NCI-H128 (cell line): ENCODE results near the gene CHST13.

Experiments used
- DNase-seq: peaks from one replicate; lab custom pipeline; 2025; ENCODE audit not compliant: unreplicated experiment; lab: John Stamatoyannopoulos, UW

Gene CHST13

DNA sequence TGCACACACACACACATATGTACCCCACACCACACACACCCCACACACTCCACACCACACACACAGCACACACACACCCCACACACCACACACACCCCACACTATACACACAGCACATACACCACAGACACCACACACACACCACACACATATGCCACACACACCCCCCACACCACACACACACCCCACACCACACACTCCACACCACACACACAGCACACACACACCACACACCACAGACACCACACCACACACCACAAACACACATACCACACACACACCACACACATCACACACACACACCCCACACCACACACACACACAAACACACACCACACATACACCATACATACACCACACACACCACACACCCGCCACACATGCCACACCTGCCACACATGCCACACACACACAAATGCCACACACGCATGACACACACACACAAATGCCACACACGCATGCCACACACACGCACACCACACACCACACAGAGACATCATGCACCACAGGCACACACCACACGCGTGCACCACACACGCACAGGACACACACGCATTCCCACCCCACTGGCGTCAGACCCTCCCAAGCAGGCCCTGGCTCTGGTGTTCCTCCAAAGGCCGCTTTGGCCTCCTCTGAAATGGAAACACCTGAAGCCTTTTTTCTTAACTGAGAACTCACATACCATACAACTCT, 15.7 kb downstream of the CHST13 start:
- no peak for DNase-seq

DNA sequence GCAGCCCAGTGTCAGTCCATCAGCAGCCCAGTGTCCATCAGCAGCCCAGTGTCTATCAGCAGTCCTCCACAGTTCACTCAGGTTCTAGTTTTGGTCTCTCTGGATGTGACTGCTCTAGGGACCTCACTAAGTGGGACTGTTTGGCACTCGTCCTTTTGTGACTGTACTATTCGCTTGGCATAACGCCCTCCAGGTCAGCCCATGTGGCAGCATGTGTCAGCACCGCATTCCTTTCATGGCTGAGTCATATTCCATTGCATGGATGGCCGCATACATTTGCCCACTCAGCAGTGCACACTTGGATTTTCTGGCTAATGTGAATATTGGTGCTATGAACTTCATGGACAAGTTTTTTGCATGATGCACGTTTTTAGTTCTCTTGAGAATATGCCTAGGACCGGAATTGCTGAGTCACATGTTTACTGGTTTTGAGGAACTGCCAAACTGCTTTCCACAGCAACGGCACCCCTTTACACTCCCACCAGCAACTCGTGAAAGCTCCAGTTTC, 16.4 kb downstream of the CHST13 start:
- DNase-seq: no peak

DNA sequence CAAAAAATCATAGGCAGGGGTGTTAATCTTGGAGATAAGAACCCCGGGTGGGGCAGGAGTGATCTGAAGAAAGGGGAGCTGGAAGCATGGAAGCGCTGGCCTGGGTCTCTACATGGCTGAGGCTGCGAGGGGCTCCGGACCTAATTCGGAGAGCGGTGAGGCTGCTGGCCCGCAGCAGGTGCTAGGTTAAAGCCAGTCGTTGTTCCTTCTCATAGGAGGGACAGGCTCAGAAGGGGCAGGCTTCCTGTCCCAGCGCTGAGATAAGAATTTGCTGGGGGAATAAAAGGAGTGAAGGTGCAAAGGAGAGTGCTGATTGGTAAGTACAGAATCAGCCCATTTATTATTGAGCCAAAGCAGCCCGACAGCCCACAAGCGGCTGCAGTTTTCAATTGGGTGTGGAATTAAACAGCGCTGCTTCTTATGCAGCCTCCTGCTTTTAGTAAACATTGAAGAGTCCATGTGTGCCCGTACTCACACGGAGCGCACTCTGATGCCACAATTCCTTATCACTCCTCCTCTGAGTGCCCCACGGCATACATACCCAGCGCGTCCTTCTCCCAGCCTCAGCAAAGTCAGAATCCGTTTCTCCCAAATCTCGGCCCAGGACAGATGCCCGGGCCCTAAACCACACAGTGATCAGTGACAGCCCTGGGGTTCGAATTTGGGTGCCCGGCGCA, 17.1 kb downstream of the CHST13 start:
- no peak for DNase-seq

DNA sequence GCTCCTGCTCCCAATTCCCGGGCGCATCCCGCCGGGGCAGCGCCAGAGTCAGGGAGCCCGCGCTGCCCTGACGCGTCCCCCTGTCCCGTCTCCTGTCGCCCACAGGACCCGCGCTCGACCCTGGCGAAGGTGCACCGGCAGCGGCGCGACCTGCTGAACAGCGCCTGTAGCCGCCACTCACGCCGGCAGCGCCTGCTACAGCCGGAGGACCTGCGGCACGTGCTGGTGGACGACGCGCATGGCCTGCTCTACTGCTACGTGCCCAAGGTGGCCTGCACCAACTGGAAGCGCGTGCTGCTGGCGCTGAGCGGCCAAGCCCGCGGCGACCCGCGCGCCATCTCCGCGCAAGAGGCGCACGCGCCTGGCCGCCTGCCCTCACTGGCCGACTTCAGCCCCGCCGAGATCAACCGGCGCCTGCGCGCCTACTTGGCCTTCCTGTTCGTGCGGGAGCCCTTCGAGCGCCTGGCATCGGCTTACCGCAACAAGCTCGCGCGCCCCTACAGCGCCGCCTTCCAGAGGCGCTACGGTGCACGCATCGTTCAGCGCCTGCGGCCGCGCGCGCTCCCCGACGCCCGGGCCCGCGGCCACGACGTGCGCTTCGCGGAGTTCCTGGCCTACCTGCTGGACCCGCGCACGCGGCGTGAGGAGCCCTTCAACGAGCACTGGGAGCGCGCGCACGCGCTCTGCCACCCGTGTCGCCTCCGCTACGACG, 17.8 kb downstream of the CHST13 start:
- DNase-seq: no peak

DNA sequence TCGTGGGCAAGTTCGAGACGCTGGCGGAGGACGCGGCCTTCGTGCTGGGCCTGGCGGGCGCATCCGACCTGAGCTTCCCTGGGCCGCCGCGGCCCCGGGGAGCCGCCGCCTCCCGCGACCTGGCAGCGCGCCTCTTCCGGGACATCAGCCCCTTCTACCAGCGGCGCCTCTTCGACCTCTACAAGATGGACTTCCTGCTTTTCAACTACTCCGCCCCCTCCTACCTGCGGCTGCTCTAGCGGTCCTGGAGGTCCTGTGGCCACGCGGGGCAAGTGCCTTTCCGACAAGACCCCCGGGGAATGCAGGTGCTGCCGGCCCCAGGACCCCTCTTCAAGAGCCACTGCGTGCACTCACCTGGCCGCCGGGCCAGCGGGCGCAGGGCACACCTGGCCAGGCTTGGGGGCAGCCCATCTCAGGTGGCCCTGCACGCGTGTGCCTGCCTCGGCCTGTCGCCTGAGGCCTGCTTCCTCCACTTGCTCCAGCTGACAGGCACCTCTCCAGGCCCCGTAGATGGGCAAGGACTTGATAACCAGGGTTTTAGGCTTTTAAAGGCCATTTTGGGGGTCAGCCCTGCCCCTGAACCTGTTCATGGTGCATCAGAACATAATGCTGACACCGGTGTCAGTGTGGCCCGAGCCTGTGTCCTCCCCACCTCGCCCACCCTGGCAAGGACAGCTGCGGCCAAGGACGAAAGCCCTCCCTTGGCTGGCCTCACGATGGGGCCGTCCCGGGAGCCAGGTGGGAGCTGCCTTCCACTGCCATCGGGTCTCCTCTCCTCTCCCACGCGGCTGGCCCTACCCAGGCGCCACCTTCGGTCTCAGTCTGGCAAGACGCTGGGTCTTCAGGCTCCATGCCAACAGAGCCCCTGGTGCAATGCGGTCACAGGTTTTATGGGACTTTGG, 18.6 kb downstream of the CHST13 start:
- no peak for DNase-seq

DNA sequence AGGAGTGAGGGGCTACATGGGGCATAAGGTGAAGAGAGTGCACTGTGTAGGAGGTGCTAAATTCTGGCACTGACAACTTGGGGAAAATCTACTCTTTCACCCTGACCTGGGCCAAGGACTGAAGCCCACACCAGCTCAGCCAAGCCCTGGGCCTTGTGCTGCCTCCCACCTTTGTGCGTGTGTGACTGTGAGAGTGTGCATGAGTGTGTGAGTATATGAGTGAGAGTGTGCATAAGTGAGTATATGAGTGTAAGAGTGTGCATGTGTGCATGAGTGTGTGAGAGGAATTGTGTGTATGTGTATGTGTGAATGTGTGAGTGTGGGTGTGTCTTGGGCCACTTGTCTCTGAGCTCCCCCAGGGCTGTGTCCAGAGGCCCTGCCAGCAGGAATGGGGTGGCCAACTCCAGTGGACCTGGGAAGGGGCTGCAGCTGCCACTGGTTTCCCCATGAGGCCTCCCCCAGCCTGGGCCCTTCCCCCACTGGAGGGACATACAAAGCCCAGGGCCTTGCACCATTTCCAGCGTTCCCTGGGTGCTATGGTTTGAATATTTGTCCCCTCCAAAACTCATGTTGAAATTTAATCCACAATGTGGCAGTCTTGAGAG, 19.6 kb downstream of the CHST13 start:
- no peak for DNase-seq

DNA sequence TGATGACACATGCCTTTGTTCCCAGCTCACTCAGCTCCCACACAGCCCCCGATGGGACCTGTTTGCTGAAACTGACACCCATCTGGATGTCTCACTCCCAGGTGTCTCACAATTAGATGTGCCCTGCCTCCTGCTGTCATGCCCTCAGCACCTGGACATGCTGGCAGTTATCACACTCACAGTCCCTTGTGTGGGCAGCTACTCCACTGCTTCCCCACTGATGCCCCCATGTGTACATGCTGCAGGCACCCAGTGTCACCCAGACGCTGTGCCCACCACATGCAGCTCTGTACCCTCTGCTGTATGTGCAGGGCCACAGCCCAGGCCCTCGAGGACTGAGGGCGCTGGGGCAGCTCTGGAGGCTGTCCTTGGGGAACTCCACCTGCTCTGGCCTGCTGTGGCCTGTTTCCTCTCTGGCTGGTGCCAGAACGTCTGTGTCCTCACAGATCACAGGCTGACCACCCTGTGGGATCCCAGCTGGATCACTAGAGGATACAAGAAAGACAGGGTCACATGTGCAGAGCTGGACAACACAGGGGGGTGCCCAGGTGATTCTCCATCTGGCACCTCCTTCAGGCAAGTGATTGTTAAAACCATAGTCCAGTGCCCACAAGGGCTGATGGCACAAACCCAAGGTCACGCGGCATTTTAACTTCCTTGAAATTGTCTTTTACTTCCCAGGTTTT, 20.8 kb downstream of the CHST13 start:
- no peak for DNase-seq

DNA sequence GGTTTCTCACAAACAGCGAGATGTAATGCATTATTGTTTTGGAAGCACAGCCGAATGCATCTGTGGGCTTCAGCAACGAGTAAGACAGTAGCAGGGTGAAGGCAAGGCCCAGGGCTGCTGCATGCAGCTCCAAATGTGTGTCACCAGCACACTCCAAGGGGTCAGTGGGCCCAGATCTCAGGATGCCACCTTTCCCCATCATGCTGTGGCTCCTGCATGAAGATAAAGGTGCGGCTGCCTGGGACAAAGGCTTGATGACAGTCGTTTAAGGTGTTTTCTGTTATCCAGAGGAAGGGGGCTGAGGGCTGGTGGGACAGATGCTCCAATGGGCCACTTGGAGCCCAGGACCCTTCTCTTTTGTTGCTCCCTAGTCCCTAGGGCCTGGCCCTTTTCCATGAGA, 21.6 kb downstream of the CHST13 start:
- no peak for DNase-seq

DNA sequence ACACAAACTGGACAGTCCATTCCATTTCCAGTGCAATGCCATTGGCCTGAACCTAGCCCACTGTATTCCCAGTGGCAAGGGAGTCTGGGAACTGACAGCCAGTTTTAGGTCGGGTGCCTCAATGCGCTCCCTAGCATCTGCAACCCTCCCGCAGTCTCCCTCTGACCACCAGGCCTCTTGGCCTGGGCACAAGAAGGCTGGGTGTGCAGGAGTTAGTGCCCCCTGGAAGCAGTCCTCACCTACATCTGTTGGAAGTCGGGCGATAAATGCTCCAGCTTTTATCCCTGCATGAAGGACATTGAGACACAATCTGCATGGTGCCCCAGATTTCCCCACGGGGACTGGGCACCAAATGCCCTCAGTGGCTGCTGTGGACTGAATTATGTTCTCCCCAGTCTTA, 22.1 kb downstream of the CHST13 start:
- DNase-seq: no peak

DNA sequence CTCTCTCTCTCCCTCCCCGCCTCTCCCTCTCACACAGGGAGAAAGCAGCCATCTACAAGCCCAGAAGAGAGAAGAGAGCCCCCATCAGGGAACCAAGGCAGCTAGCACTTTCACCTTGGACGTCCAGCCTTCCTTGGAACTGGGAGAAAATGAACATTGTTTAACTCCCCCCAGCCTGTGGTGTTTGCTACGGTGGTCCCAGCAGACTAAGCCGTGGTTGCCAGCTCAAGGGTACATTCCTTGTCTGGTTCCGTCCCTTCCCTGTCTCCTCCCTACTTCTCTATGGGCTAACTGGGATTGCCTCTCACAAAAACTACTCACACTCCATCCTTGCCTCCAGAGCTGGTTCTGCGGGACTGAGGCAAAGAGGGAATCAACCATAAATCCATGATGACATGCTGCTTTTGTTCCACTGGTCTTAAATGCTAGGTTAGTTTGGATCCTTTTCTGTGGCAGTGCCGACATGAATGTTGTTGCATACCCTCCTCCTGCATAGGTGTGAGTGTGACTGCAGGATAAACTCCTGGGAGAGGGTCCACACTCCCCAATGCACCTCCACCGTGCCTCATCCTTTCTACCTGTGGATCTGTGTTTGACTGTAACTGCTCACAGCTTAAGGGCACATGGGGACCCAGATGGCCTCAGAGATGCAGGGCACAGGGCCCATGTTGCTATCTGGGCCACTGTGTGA, 22.7 kb downstream of the CHST13 start:
- no peak for DNase-seq

DNA sequence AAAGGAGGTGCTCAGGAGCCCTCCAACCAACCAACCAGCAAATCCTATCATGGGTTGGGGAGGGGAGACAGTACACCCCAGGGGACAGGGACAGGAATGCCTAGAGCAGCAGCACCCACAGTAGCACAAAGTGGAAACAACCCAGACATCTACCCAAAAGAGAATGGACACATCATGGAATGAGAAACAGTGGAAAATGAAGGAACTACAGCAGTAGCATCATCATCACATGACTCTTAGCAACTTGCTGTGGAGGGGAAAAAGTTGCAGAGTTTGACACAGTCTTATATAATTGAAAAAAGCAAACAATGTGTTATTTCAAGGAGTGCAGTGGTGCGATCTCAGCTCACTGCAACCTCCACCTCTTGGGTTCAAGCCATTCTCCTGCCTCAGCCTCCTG, 23.8 kb downstream of the CHST13 start:
- no peak for DNase-seq

DNA sequence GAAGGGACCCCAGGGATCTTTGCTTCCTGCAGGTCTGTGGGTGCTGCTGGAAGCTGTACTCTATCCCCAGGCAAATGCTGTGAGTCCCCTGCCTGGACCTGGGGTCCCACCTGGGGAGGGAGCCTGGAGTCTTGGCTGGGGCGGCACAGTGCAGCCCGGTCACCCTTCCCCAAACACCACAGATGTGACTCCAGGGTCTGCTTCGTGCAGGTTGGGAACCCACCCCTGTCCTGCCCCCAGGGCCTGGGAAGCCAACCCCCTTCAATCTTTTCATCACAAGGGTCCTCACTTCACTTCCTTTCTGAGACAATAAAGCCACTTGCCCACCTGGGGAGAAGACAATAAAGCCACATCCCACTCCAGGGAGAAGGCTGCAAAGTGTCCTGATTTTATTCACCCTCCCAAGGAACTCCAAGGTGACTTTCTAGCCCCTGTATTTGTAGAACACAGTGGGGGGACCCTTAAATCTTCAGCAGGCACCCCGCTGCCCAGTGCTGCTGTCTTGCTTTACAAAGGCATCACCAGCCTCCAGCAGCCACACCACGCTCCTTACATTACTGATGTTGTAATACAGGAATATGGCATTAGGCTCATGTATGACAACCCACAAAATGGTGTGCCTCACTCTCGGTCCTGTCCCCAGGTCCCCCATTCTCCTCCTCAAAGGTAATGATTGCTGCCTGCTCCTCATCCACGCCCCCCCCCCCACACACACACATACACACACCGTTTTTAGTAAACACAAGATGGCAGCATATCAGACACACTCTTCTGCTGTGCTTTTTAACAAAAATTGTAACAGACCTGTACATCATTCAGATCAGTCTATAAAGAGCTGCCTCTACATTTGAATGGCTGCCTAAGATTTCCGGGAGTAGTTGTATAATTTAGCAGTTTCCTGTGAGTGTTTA, 24.9 kb downstream of the CHST13 start:
- no peak for DNase-seq

DNA sequence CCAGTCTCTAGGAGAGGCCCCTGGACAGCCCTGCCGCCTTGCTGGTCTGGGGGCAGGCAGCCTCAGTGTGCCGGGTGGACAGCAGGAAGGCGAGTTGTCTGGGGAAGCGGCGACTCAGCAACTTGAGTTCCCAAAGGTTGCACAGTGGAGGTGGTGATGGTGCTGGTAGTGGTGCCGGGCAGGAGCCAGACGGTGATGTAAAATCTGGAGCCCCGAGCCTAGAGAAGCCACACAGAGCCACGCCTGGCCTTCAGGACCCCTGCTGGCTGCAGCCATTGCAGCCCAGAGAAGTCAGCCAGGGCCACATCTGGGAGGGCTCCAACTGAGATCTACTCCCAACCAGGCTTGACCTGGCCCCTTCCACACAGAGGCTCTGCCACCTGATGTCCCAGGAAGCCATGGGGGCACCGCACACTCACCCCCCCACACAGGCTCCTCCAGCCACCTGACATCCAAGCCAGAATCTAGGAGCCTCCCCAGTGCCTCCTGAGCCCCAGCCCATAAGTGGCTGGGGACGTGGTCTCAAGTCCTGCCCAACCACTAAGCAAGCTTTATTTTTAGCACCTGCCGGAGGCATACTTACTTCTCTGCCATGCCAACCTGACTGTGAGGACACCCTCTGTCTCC, 26.0 kb downstream of the CHST13 start:
- DNase-seq: no peak

DNA sequence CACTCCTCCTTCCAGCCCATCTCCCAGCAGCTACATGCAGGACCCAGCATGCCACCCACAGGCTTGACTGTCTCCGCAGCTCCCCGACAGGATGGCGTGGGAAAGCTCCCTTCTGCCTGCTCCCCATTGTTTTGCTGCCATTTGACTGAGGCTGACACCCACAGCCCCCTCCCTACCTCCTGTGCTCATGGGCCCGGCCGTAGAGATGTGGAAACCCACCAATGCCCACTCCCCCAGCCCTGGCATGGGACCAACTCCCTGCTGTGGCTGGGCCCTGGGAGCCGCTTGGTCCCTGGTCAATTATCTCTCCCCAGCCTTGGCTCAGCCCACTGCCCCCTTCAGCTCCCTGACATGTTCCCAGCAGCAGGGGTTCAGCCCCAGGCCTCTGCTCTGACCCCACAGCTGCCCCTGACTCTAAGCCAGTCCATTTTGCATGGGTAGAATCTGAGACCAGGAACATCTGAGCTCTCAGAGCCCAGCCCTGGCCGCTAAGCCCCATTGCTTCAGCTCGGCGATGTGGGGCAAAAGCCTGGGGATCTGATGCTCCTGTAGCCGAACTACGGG, 26.6 kb downstream of the CHST13 start:
- DNase-seq: no peak

DNA sequence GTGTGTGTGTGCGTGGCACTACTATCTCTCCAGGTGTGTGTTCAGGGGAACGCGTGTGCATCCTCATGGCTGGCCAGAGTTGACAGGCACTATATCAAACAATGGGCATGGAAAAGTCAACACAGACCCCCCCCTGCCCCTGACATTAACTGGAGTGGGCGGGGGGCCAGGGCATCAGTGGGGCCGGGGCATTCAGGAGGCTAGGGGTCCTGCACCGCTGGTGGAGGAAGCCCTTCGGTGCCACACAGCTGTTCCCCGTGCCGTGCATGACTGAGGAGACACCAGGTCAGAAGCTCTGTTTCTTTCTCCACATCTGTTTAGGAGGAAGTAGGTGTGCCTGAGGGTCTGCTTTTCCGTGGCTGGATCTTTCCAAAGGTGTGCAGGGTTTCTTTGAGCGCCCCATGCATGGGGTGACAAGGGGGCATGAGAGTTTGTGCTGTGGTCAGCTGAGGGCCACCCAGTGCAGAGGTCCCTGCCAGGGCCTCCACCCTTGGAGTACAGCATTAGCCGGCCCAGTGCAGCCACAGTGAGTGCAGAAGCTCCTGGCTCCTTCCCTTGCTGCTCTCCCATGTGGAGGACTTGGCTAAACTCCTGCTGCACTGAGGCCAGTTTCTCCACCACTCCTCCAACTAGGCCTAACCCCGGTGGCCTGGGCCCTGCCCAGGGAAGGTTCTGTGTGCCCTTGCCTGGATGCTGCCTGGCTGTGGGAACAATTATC, 27.3 kb downstream of the CHST13 start:
- no peak for DNase-seq

DNA sequence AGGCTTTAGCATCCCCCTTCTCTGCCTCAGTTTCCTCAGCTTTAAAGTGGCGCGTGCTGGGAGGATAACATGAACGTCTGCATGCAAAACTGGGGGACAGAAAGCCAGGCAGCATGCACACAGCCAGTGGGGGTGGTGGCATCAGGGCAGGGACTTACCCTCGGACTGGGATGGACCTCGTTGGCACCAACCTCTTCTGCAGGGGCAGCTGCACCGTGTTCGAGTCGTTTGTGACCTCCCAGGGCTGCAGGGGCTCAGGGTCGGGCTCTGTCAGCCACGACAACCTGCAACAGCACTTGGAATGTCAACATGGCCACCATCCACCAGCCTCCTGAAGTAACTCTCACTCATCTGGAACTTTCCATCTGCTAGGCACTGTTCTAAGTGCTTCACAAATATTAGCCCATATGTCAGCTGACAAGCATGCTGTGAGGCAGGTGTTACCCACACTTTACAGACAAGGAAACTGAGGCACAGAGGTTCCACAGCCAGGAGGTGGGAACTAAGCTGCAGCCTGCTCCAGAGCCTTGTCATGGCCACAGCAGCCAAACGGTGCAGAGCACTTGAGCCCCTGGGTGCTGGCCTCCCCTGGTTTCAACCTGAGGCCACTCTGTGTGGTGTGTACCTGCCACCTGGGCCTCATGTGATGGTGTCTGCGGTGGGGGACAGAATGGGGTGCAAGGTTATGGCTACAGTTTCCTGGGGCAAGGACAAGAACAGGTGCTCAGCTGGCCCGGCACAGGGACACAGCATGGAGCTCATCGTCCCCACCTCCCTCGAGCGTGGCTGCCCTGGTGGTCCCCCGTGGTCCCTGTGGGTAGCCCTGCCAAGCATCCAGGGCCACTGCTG, 28.1 kb downstream of the CHST13 start:
- no peak for DNase-seq
